Measurements from ENCODE around the gene DPH5.
"Not testable (repeated sequence)": the region's sequence is repeated elsewhere in the genome, so short reads cannot be mapped to it uniquely, and the experiment has no call there.

DNA sequence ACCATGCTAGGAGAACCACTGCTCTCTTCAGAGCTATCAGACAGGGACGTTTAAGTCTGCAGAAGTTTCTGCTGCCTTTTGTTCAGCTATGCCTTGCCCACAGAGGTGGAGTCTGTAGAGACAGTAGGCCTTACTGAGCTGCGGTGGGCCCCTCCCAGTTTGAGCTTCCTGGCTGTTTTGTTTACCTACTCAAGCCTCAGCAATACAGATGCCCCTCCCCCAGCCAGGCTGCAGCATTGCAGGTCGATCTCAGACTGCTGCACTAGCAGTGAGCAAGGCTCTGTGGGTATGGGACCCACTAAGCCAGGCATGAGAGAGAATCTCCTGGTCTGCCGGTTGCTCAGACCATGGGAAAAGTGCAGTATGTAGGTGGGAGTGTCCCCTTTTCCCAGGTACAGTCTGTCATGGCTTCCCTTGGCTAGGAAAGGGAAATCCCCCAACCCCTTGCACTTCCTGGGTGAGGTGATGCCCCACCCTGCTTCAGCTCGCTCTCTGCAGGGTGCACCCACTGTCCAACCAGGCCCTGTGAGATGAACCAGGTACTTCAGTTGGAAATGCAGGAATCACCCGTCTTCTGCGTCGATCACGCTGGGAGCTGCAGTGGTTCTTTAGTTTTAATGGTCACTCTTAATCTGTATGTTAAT lies 75.9 kb downstream of the DPH5 start:
- TF ChIP-seq, protein P1, sequence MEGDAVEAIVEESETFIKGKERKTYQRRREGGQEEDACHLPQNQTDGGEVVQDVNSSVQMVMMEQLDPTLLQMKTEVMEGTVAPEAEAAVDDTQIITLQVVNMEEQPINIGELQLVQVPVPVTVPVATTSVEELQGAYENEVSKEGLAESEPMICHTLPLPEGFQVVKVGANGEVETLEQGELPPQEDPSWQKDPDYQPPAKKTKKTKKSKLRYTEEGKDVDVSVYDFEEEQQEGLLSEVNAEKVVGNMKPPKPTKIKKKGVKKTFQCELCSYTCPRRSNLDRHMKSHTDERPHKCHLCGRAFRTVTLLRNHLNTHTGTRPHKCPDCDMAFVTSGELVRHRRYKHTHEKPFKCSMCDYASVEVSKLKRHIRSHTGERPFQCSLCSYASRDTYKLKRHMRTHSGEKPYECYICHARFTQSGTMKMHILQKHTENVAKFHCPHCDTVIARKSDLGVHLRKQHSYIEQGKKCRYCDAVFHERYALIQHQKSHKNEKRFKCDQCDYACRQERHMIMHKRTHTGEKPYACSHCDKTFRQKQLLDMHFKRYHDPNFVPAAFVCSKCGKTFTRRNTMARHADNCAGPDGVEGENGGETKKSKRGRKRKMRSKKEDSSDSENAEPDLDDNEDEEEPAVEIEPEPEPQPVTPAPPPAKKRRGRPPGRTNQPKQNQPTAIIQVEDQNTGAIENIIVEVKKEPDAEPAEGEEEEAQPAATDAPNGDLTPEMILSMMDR (IDR thresholded peaks at IDR 0.05) = not testable (repeated sequence)
- not testable (repeated sequence) for TF ChIP-seq EZH2 (IDR thresholded peaks at IDR 0.05; ENCODE audit: borderline replicate concordance, insufficient read depth, low read depth, low read length, poor library complexity, severe bottlenecking)
